ENCODE data around the gene PTS. TPM values are rescaled to one million over a fixed set of nuclear protein-coding genes. Genes with fewer than 3 reads are reported as not detected.

The PTS gene
- total RNA-seq, 1 donor from 2014 or later, result 35.9 TPM

DNA sequence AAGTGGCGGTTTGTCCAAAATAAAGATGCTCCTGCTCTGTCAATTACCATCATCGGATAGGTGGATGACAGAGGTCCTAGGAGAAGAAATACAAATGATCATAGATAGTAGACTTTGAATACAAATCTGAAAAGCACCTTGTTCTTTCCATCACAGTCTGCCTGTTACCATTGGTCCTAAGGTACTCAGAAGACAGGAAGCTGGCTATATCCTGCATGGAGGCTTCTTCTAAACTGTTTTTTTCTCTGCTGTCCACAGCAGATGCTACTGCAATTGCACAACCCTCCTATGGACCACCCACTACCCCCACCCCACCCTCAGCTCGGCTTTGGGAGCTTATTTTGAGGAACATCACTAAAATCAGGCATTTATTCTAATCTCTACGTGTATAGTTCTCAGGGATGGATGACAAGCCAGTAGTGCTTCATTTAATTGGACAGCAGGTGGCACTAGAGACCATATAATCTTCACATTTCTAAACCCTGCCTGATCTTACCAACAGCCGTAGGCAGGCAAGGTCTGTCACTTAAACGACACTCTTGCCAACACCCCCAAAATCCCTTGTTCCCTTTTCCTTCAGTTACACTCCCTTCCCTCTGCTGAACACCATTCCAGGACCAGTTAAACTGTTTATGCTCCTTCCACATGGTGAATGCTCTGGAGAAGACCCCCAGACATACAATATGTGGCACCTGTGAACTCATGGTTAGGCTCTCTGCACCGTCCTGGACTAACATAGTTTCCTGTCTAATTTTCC is 6.6 kb upstream of the PTS start:
- FAIRE-seq, result no peak
- DNase-seq (ENCODE audit: low spot score in 2 of 2), result peak; percentile 56 to 68

DNA sequence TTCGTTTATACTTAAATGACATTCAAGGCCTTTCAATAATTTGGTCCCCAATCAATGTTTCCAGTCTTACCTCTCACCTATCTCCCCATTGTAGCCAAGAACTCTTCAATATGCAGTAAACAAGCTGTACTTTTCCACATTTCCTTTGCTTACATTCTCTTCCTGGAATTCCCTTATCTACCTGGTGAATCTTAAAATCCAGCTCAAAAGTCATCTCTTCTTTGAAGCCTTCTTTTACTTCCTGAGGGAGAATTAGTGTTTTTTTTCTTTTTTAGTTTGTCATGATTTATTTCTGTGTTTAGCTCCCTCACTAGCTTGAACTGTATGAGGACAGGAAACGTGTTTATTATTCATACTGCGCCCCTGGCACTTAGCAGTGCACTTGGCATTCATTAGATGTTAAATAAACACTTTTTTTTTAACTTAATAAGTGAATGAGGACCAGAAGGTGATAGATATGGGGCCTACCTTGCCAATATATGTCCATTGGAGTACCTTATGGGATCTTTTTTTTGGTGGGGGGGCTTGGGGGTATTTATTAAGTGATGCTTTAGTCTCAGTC is 4.9 kb upstream of the PTS start:
- DNase-seq (ENCODE audit: low spot score in 2 of 2) (no peak), FAIRE-seq (no peak)

DNA sequence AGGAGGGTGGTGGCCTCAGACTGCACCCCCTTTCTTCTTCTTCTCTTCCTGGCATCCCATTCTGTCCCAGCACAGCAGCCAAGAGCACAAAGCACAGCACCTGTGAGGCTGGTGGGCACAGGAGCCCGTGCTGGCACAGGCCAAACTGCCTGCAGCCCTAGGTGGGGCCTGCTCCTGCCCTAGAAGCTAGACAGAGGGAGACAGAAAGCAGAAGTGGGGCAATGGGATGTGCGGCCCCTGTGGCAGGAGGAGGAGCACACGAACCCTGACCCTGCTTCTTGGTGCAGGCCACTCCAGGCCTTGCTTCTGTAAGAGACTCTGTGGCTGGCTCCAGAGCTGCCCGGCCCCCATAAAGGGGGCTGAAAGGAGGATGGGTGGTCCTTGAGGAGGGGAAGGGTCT is 3.9 kb upstream of the PTS start:
- FAIRE-seq (no peak), DNase-seq (ENCODE audit: low spot score in 2 of 2) (no peak)

DNA sequence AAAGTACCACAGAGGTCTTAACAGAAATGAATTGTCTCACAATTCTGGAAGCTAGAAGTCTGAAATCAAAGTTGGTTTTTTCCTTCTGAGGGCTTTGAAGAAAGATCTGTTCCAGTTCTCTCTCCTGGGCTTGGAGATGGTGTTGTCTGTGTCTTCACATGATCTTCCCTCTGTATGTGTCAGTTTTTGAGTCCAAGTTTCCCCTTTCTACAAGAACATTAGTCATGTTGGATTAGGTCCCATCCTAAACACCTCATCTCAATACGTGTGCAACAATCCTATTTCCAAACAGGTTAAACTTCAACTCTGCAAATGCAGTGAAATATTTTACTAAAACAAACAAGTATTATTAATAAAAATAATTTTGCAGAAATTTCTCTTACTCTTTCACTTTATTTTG is 3.1 kb upstream of the PTS start:
- DNase-seq (ENCODE audit: low spot score in 2 of 2), result no peak
- FAIRE-seq, result no peak

DNA sequence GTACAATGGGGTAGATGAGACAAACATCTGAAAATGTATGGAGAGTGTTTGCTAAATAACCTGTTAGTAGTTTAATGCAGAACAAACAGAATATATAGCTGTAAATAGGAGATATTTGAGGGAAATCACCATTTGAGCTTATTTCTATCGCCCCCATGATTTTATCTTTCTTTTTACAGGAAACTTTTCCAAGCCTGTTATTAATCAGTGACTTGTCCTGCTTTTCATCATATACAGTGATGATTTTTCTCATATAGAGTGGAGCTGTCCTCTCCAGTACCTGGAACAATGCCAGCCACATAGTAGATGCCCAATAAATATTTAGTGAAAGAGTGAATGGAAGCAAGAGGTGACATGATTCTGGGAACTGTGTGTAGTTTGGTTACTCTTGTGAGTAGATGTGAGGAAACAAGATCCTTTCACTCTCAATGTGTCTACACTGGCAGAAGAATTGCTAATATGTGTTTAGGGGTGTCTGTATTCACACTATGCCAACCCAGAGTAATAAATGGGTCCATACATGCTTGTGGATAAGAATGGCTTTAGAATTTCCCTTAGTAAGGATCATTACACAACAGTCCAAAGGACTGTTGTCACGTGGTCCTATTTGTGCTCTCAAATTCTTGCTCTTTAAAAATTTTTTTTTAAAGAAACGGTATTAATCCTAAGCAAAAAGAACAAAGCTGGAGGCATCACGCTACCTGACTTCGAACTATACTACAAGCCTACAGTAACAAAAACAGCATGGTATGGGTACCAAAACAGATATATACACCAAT is 2.3 kb upstream of the PTS start:
- FAIRE-seq (no peak), DNase-seq (ENCODE audit: low spot score in 2 of 2) (no peak)

DNA sequence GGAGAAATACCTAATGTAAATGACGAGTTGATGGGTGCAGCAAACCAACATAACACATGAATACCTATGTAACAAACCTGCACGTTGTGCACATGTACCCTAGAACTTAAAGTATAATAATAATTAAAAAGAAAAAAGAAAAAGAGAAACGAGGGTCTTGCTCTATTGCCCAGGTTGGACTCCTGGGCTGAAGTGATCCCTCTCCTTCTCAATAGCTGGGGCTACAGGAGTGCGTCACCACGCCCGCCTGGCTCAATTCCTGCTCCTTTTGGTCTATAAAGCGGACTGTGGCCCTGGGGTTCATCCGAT is 521 bp upstream of the PTS start:
- FAIRE-seq (no peak), DNase-seq (ENCODE audit: low spot score in 2 of 2) (no peak)

DNA sequence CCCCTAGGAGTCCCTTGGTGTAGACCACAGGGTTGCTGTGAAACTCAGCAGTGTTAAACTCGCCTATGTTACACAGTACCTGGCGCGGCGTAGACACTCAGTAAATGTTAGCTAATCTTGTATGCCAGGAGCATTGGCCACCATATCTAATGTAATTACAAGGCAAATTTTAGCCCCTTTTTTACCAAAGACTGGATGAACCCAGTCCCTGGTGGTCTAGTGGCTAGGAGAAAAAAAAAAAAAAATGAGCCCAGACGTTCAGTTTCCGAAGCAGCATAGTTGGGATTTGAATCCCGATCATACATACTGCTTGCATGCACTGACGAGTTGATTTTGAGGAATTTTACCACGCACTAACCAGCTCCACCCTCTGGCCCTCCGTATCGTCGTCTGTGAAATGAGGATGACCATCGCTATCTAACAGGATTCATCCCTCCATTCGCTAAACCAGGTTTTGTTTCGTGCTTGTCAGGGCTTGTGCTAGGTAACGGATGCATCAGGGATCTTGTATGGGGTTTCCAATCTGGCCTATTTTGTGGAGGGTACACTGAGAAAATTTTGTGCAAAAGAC is 688 bp downstream of the PTS start:
- FAIRE-seq, result no peak
- DNase-seq (ENCODE audit: low spot score in 2 of 2), result peak in 1 of 2 donors; percentile 28

DNA sequence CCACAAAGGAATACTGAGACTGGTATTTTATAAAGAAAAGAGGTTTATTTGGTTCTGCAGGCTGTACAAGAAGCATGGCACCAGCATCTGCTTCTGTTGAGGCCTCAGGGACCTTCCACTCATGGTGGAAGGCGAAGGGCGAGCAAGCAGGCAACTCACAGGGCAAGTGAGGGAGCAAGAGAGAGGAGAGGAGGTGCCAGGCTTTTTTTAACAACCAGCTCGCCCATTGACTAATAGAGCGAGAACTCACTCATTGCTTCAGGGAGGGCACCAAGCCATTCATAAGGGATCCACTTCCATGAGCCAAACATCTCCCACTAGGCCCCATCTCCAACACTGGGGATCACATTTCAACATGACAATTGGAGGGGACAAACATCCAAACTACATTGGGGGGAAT is 1.2 kb downstream of the PTS start:
- FAIRE-seq, result no peak

DNA sequence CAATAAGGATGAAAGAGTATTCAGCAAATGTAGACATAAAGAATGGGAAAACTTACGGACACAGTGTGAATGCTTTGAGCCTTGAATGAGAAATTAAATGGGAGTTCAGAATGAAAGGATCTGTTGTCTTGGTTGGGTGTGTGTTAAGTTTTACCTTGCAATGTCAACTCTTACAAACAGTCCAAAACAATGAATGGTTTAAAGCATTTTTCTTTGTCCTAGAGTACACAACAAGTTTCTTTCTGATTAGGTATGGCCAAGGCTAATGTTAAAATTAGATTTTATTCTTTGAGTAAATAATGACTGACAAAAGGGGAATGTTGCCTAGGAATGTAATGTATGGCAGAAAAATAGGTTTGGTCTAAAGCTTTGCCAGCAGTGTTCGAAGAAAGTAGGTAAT is 2.5 kb downstream of the PTS start:
- FAIRE-seq, result no peak
- no peak for DNase-seq (ENCODE audit: low spot score in 2 of 2)

More for the DNA sequence above, 1.2 kb downstream of the PTS start:
- DNase-seq (ENCODE audit: low spot score in 2 of 2), result no peak

DNA sequence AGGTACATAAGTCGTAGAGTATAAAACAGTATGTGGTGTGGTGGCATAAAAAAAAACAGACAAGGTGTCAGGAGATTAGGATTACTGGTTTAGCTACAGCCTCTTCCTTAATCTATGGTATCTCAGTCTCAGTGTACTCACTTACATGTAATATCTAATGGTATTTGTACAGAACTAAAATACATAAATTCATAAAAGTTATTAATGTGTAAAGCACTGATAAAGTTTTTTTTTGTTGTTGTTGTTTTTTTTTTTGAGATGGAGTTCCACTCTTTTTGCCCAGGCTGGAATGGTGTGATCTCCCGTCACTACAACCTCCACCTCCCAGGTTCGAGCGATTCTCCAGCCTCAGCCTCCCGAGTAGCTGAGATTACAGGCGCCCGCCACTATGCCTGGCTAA is 2.9 kb downstream of the PTS start:
- DNase-seq (ENCODE audit: low spot score in 2 of 2) (no peak), FAIRE-seq (no peak)

DNA sequence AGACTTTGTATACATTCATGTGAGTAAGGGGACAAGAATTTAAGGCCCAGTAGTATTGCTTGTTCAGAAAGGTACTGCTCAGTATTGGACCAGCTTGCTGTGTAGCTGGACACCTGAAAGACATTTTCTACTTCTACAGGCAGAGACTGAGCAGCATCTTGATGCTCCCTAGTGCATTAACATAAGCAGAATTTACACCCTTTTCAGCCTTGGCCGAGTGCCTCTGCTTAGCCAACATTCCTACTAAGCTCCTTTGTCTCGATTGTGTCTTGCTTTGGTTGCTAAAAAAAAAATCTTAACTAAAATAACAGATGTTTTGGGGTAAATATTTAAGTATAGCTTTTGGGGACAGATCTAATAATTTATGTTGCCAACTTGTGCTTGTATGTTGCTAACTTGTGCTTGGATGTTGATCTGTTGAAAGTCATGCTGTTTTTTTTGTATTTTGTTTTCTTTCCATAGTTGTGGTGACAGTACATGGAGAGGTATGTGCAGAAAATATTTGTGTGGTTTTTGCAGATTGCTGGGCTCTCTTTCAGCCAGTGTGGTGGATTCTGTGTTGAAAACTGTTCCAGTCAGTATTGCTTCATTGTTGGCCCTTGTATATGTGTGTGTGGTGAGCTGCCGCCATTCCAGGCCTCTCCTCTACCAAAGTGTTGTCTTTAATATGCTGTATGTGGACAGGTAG is 3.7 kb downstream of the PTS start:
- no peak for DNase-seq (ENCODE audit: low spot score in 2 of 2)
- no peak for FAIRE-seq

DNA sequence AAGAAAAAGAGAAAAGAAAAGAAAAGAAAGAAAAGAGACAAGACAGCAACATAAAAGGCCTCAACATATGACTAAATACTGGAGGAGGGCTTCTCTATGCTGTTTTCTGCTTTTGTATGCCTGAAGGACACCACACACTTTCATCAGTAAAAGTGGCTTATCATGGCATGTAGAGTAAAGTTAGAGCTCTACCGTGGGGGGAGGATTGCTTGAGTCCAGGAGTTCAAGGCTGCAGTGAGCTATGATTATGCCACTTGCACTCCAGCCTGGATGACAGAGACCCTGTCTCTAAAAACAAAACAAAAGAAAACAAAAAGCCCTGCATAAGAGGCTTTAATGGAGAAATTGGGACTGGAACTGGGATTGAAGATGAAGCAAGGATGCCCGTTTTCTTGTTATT is 5.7 kb downstream of the PTS start:
- FAIRE-seq, result no peak
- DNase-seq (ENCODE audit: low spot score in 2 of 2), result no peak

DNA sequence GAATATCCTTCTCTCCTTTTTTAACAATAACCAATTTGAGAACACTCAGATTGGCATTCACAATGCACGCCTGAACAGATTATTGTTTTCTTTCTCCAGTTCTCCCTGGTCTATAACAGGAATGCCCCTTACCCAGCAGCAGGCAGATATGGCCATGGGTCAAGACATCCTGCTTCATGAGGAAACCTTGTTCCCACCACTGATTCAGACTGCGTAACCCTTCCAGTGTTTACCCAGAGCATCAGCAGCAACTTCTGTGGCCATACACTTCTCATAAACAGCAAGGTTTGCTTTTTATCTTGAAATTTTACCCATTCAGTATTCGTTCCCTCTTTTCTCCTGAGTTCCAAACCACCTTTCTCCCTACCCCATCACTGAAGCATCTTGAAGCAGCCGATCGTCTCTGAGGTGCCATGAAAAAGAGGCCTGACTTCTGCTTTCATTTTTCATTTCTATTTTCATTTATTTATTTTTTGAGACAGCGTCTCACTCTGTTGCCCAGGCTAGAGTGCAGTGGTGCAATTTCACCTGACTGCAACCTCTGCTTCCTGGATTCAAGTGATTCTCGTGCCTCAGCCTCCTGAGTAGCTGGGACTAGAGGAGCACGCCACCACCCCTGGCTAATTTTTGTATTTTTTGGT is 9.6 kb downstream of the PTS start:
- no peak for FAIRE-seq
- DNase-seq (ENCODE audit: low spot score in 2 of 2), result no peak

DNA sequence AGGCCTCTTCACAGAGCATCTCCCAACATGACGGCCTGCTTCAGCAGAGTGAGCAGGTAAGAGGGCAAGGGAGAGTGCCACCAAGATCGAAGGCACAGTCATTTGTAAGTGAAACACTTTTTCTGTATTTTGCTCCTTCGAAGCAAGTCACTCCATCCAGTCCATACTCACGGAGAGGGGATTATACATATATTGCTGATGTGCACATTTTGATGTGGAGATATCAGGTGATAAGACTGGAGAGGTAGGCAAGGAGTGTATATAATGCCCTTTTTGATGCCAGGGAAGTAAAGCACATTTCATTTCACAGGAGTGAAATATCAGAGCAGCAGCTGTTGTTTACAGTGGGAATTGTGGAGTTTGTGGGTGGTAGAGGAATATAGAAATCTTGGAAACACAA is 11.2 kb downstream of the PTS start:
- no peak for DNase-seq (ENCODE audit: low spot score in 2 of 2)
- no peak for FAIRE-seq

DNA sequence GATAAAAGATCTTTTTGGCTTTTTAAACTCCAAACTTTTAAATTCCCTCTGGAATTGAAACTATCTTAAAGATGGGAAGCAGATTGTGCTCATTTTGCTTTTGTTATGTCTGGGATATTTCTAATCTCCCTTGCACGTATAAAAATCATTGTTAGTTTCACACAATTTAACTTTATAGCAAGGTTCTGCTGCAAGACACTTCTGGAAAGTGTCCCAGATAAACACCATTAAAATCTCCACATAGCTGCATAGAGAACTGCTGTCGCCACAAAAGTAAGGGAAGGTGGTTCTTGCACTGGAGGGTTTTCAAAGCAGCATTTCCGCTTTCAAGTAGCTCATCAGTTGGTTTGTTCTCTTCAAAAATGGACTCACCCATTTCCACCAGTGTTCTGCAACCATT is 11.8 kb downstream of the PTS start:
- DNase-seq (ENCODE audit: low spot score in 2 of 2) (no peak), FAIRE-seq (no peak)

DNA sequence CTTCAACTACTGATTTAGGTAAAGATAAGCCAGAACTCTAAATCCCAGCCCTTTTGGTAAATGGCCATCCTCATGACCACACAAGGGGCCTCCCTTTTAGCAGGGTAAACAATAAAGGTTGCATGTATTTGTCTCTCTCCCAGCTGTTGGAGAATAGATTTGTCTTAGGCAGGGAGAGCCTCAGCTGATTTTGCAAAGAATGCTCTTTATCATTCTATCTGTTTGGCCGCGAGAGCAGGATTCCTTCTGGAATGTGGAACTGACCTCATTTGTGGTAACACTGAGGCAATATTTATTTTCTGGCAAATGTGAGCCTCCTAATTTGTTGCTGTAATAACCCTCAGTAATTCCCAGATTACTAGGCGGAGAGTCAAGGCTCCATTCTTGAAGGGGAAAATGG is 15.3 kb downstream of the PTS start:
- FAIRE-seq (no peak), DNase-seq (ENCODE audit: low spot score in 2 of 2) (no peak)

DNA sequence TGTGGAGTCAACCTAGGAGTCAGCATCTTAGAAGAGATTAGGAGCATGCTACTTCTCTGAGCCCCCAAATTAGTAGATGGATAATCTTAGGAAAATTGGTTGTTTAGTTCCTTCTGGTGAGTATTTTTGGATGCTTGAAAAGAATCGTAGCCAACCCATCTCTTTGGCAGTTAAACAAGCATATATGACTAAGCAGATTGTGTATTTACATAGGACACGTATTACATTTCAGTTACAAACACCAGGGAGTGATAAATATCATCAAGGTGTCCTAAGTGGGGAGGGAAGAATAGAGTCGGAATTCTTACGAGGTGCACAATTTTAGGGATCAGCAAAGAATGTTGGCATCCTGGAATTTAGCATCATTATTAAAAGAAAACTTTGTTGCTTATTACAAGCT is 21.0 kb downstream of the PTS start:
- DNase-seq (ENCODE audit: low spot score in 2 of 2) (no peak), FAIRE-seq (no peak)

DNA sequence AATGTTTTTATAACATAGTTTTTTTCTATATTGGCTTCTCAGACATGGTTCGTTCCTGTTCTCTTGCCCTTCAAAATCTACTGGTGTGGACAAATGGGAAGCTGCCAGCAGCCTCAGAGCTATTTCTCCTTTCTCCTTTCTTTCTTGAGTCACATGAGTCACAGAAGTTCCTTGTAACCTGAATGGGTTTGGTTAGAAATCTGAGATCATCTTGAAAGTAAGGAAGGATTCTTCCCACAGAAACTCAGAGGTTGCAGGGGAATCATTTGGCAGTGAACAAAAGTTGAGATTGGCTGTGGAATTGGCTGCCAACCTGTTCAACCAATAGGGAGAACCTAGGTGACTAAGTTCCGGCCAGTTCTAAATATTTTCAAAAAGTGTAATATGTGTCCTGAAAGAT is 22.0 kb downstream of the PTS start:
- DNase-seq (ENCODE audit: low spot score in 2 of 2) (no peak), FAIRE-seq (no peak)

DNA sequence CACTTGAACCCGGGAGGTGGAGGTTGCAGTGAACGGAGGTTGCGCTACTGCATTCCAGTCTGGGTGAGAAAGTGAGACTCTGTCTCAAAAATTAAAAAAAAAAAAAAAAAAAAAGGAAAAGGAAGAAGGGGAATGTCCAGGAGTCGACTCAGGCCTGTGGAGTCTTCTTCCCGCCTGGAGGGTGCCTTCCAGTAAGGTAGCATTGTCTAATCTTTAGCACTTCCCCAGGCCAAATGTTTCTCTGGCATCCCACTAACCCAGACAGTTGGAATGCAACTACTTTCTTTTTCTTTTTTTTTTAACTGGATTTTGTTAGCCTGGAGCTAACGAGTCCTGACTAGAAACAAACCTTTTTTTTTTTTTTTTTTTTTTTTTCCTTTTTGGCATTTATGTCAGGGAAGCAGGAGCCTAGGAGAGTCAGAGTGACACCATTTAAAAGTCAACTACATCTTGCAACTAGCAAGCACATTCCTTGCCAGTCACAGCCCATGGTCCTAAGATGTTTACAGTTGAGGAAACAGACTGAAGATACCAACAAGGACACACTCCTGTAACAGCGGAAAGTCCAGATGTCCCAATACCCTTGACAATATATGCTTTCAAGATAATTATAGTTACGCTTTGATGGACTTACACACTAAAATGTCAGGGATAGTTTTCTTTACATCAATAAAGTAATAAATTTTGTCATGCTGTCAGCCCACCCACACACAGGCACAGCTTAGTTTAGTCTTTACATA is 23.8 kb downstream of the PTS start:
- FAIRE-seq (no peak), DNase-seq (ENCODE audit: low spot score in 2 of 2) (no peak)

Data from frontal cortex (tissue), 4 donors.